ENCODE measurements around the gene EVX2.

The EVX2 gene

DNA sequence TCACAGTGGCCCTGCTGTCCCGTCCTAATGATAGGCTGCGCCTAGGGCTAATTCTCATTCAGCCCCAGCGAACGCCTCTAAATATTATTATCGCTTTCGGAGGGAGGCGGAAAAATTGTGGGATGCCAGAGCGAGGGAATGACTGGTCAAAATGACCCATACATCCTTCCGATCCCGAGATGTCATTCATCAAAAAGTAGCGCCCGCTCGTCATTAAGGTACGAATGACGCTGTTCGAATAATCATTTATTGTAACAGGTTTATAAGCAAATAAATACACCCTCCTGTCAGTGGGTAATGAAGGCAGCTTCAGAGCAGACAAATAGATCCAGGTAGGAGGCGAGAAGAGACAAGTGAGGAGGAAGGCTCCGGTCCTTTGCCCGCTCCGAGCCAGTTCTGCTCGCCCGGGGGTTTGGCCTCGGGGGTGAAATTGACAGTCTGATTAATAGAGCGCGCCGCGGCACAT lies at the start of gene EVX2:
EVX2 (minus strand) TSS at position 167 of the 466 bp plus-strand sequence. CDS start 186 bp downstream, outside the sequence.
- DNase-seq = no peak

GRCh38 chr2:176133389-176133788 lies 49.6 kb upstream of the EVX2 start:
- DNase-seq = no peak

- no peak for DNase-seq
These were observed 48.7 kb upstream of the EVX2 start for GRCh38 chr2:176132205-176133171.

DNA sequence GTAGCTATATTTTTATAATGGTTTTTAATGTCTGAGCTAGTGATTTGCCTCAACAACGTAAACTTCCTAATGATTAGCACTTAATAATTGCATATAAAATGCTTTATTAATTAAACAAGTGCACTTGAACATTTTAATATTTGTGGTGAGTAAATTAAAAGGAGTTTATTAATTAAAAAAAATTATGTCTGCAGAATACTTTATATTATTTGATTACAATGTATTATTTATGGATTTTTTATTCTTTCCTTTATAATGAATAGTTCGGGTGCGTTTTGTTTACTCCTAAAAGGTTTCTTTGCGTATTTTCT lies 48.0 kb upstream of the EVX2 start:
- no peak for DNase-seq

- no peak for DNase-seq
These were observed 47.4 kb upstream of the EVX2 start for GRCh38 chr2:176130957-176131847.

GRCh38 chr2:176130147-176130956 lies 46.6 kb upstream of the EVX2 start:
- no peak for DNase-seq

- no peak for DNase-seq
These were observed 46.0 kb upstream of the EVX2 start for GRCh38 chr2:176129813-176130146.

GRCh38 chr2:176128982-176129796 lies 45.4 kb upstream of the EVX2 start, which contains the start of gene HOXD8:
TSS of gene HOXD8 (plus strand) at chr2:176129705. CDS start at chr2:176130367, 662 bp downstream.
- no peak for DNase-seq

GRCh38 chr2:176128172-176128981 lies 44.6 kb upstream of the EVX2 start:
- DNase-seq = no peak

DNA sequence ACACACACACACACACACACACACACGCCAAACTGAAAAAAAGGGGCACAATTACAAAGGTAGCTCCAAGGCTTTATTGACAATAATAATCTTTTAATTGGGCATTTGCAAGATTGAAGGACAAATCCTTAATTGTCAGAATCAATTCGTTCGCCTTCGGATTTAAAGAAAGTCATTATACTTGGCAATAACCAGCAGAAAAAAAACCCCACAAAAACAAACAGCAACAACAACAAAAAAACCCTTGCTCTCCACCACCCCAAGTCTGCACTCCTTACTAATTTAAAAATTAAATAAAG lies 44.0 kb upstream of the EVX2 start:
- DNase-seq = no peak

DNA sequence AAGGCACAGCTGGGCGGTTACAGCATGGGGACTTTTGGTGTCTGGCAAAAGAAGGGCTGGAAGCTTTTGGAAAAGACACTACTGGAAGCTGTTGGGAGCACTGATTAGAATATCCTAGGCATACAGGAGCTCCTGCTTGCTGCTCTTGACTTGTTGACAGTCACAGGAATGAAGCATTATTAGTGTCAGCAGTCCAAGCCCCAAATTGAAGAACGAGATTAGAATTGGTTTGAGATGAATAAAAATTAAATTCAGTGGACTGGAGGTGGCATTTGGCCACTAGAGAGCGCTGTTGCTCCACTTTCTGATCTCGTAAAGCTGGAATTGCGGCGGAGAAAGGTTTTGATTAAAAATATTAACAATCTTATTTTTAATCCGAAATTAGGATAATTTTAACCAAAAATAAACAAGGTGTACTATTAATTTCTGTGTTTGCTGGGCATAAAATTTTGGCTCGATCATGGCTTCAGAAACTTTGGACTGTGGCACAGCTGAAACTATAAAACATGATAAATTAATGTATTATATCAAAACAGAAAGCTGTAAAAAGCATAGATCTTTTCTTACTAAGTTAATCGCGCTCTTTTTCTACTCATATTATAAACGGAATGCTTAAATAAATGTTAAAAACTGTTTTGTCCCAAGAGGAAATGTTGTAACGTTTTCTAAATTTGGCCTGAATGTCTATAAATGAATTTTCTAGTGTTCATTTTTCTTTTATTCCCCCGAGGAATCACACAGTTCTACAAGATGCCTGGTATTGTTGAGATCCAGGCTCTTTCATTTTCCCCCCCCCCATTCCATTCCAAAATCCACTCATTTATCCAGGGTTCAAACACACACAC lies 43.4 kb upstream of the EVX2 start:
- DNase-seq = peak; percentile 74

DNA sequence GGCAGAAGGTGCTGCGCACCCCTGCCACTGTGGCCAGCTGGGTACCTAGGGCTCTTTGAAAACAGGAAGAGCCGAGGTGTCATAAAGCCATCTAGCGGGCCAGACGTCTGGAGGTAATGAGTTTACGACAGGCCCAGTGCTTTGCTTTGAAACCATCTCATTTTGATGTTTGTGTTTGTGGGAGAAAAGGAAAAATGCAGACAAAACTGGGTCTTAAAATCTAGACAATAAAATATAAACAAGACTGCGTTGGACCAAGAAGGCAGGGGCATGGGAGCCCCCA lies 42.0 kb upstream of the EVX2 start:
- no peak for DNase-seq

DNA sequence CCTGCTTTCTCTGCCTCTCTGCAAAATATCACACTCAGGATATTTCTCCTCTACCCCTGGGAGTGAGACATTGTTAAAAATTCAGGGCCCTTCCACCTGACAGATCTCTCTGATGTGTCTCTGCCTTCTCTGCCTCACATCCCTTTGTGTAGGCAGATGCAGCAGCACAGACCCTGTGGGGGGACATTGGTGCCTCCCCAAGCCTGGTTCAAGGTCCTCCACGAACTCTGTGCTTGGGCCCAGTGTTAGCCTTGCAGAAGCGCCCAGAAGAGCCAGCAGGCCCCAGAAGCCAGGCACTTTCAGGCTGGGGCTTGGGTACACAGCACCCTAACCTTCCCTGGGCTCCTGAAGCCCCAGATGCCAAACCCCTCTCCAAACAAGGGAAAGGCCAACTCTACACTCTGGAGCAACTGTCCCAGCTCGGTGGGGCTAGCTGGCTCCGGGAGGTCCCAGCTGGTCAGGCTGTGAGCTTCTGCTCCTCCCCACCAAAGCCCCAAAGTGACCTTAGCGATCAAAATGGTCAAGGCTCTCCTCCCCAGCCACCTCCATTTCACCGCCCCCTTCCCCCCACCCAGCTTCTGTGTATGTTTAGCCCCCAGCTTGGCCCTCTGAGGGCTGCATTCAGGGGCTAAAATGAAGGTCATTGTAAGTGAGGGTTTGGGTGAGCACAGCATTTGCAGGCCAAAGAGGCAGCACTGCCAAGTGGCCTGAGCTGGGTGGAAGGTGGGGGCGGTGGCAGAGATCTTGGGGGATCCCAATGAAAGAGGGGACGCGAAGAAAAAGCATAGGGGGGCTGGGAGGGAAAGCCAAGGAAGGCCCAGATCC lies 41.4 kb upstream of the EVX2 start:
- no peak for DNase-seq

- DNase-seq = no peak
These were observed 40.6 kb upstream of the EVX2 start for GRCh38 chr2:176124110-176124946.

GRCh38 chr2:176123411-176124109 lies 39.8 kb upstream of the EVX2 start:
- DNase-seq = no peak

- peak; percentile 47 for DNase-seq
These were observed 39.1 kb upstream of the EVX2 start, which contains the start of gene HOXD9 for GRCh38 chr2:176122683-176123410. TSS of gene HOXD9 (plus strand) at chr2:176122719. CDS start at chr2:176122769, 50 bp downstream.

DNA sequence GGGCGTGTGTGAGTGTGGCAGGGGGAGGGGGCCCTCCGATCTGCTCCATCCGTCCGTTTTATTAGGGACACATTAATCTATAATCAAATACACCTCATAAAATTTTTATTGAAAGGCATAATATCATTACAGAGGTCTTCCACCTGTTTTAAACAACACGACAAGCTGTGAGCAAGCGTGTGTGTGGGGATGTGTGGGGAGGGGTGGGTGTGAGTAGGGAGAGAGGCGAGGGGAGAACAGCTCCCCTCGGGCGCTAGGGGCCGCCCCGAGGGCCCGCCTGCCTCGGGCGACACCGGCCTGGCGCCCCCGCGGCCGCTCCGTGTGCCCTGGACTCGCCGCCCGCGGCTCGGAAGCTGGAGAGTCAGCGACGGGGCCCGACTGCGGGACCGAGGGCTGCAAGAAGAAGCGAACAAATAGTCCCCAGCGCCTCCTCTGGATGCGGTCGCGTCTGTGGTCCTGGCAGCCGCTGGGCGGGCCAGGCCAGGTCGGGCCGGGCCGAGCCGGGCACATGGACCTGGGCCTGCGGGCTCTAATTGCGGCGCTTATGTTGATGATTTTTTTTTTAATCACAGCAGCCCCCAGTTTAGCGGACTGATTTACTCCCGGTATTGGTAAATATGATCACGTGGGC lies 38.4 kb upstream of the EVX2 start:
- DNase-seq = no peak
